Transverse colon (tissue), 3 donors: ENCODE data around the gene PMVK.

Source experiments
- CTCF ChIP-seq, 5 experiments: fragments of 200-600 bp in 3 of 5; fragments of 450-650 bp in 2 of 5; sonication (generic) in 3 of 5; IDR thresholded peaks; 1 replicate in 2 of 5; 2 replicates in 3 of 5; pipeline ENCODE4 v1.5.1; 2016 to 2017; ENCODE audit warnings: antibody characterized with exemption in 5 of 5, inconsistent platforms in 3 of 5, mild to moderate bottlenecking in 2 of 5, moderate library complexity in 1 of 5
- EP300 ChIP-seq: sonication (generic); formaldehyde crosslinking; IDR thresholded peaks from one replicate; pipeline ENCODE4 v1.6.1; 2017; ENCODE audit warnings: antibody characterized with exemption, low read depth
- POLR2A ChIP-seq: fragments of 450-650 bp; IDR thresholded peaks from one replicate; pipeline ENCODE4 v1.6.1; 2016; ENCODE audit warnings: antibody characterized with exemption, mild to moderate bottlenecking, moderate library complexity

DNA sequence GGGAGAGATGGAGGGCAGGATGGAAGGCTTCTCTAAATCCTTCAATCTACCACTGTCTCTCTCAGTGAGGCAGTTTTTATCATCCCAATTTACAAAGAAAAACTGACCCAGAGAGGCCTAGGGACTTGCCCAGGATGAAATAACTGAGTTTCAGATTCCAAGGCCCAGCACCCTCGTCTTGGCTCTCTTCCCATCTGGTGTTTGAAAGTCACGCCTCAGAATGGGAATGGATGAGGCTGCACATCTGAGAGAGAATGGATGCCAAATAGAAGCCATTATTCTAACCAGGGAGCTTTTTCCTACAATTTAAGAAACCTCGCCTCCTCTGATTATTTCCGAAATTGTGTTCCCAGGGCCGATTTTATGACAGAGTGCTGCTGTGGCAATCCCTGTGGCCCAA, 55.8 kb downstream of the PMVK start:
- TF ChIP-seq CTCF (IDR thresholded peaks at IDR 0.05), result no peak
- TF ChIP-seq EP300, result no peak
- TF ChIP-seq POLR2A, result no peak
